Measurements from ENCODE around the gene GUCY1A2.

- TF ChIP-seq CTCF (IDR thresholded peaks at IDR 0.05) (no peak), POLR2A (IDR thresholded peaks at IDR 0.05) (no peak)
Measured at GRCh38 chr11:106962995-106963394, 55.3 kb downstream of the GUCY1A2 start.

All from body of pancreas (tissue), 4 donors.